GM12872 (cell line): ENCODE data around the gene MYH2.

ENCODE experiments used
- TF ChIP-seq, protein P1 (sequence below): IDR thresholded peaks from 3 replicates; pipeline ENCODE4 v1.5.1; 2011; ENCODE audit warnings: low read depth, mild to moderate bottlenecking, low read length, moderate library complexity; ENCODE audit not compliant: insufficient read depth

MYH2 gene

GRCh38 chr17:10527419-10527818 lies 22.0 kb downstream of the MYH2 start:
- TF ChIP-seq, protein P1, sequence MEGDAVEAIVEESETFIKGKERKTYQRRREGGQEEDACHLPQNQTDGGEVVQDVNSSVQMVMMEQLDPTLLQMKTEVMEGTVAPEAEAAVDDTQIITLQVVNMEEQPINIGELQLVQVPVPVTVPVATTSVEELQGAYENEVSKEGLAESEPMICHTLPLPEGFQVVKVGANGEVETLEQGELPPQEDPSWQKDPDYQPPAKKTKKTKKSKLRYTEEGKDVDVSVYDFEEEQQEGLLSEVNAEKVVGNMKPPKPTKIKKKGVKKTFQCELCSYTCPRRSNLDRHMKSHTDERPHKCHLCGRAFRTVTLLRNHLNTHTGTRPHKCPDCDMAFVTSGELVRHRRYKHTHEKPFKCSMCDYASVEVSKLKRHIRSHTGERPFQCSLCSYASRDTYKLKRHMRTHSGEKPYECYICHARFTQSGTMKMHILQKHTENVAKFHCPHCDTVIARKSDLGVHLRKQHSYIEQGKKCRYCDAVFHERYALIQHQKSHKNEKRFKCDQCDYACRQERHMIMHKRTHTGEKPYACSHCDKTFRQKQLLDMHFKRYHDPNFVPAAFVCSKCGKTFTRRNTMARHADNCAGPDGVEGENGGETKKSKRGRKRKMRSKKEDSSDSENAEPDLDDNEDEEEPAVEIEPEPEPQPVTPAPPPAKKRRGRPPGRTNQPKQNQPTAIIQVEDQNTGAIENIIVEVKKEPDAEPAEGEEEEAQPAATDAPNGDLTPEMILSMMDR, result no peak

- TF ChIP-seq, protein P1, result no peak
These were observed 22.9 kb downstream of the MYH2 start for GRCh38 chr17:10526517-10526916.

GRCh38 chr17:10523064-10523463 lies 26.4 kb downstream of the MYH2 start:
- TF ChIP-seq, protein P1, result no peak

DNA sequence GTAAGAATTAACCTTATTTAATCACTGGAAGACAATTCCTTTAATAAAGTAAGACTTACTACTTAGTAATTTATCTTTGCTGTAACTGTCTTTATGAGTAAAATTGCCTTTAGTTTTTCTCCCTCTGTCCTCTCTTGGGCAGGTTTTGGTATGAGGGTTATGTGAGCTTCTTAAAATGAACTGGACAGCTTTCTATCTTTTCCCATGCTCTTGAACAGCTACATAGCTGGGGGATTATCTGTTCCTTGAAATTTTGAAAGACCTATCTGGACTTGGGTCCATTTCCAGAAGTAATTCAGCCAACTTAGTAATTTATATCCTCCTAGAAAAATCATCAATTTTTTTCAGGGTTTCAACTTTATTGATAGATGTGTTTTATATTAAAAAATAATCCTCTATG lies 27.5 kb downstream of the MYH2 start:
- TF ChIP-seq, protein P1, result no peak

GRCh38 chr17:10518271-10519037 lies 31.0 kb downstream of the MYH2 start, which contains the start of gene MYH1:
Gene MYH1, minus strand, starts transcription at chr17:10518542. Its CDS starts 1,900 bp downstream, at chr17:10516642.
- TF ChIP-seq, protein P1, result no peak

GRCh38 chr17:10516638-10517037 lies 32.8 kb downstream of the MYH2 start:
- TF ChIP-seq, protein P1, result no peak

- TF ChIP-seq, protein P1, result no peak
These were observed 33.4 kb downstream of the MYH2 start for GRCh38 chr17:10516065-10516464.
